Natural killer cell (primary cell): ENCODE data around the gene AP1S1. TPM values are rescaled to one million over a fixed set of nuclear protein-coding genes. Genes with fewer than 3 reads are reported as not detected.

Source experiments
- ATAC-seq, 3 donors: fragments of 150-1000 bp in 2 of 3; fragments of 200-7000 bp in 1 of 3; cut with Tn5 transposase; 1 replicate in 1 of 3; 2 replicates in 2 of 3; pipeline ENCODE4 v1.10.0; 2021; ENCODE audit warnings: mild to moderate bottlenecking in 2 of 3, moderate library complexity in 2 of 3
- DNase-seq, 2 donors: peaks; one replicate each; pipeline versions ENCODE4 v3.0.0 to v3.0.0-alpha.2; 2013 to 2021; ENCODE audit warnings: mixed read lengths in 1 of 2
- H3K27ac ChIP-seq: one replicate; pipeline ENCODE4 v1.5.1; 2013; ENCODE audit warnings: mild to moderate bottlenecking, low read length
- H3K27me3 ChIP-seq: one replicate; pipeline ENCODE4 v1.6.1; 2013; ENCODE audit warnings: low read length; ENCODE audit not compliant: control insufficient read depth, insufficient read depth
- H3K36me3 ChIP-seq: one replicate; pipeline ENCODE4 v1.6.1; 2013; ENCODE audit warnings: low read length; ENCODE audit not compliant: control insufficient read depth, insufficient read depth
- H3K4me1 ChIP-seq: one replicate; pipeline ENCODE4 v1.6.1; 2013; ENCODE audit warnings: low read length; ENCODE audit not compliant: control insufficient read depth, insufficient read depth
- H3K4me3 ChIP-seq: one replicate; pipeline ENCODE4 v1.5.1; 2013; ENCODE audit warnings: low read length
- H3K9me3 ChIP-seq: one replicate; pipeline ENCODE4 v1.6.1; 2013; ENCODE audit warnings: low read length; ENCODE audit not compliant: control insufficient read depth, insufficient read depth
- H3K27ac Mint-ChIP-seq, 2 donors: one replicate each; pipeline ENCODE4 v1.8.0; 2022; ENCODE audit warnings: mild to moderate bottlenecking in 2 of 2, mixed read lengths in 2 of 2, moderate library complexity in 1 of 2
- H3K27me3 Mint-ChIP-seq, 2 donors: one replicate each; pipeline ENCODE4 v1.8.0; 2022; ENCODE audit warnings: low read depth in 2 of 2, mixed read lengths in 2 of 2
- H3K36me3 Mint-ChIP-seq: one replicate; pipeline ENCODE4 v1.8.0; 2022; ENCODE audit warnings: mixed read lengths
- H3K4me1 Mint-ChIP-seq, 2 donors: one replicate each; pipeline ENCODE4 v1.8.0; 2022; ENCODE audit warnings: mixed read lengths in 2 of 2
- H3K4me3 Mint-ChIP-seq: one replicate; pipeline ENCODE4 v1.8.0; 2022; ENCODE audit warnings: mild to moderate bottlenecking, moderate library complexity, mixed read lengths
- H3K9me3 Mint-ChIP-seq, 2 donors: one replicate each; pipeline ENCODE4 v1.8.0; 2022; ENCODE audit warnings: mixed read lengths in 2 of 2
- WGBS: methylation state at CpG from one replicate; pipeline ENCODE4 v1.1.7; 2013; ENCODE audit warnings: missing lambda C conversion rate; ENCODE audit not compliant: insufficient coverage; 5-methylcytosine and 5-hydroxymethylcytosine counted together
- intact Hi-C: fragments of 100-400 bp; cut with micrococcal nuclease; formaldehyde crosslinking; loops from one replicate; pipeline ENCODE4 v1.14.2; 2022
- total RNA-seq, 4 donors: library from RNA; stranded (reverse); fragments of 120-200 nt in 1 of 4; gene quantifications; one replicate each; pipeline versions ENCODE4 v1.2.3 to v1.2.4, GENCODE V29; 2013 to 2022
- TF ChIP-seq, protein P1 (sequence below): fragments of 200-600 bp; IDR thresholded peaks from one replicate; pipeline ENCODE4 v1.8.0; 2022; ENCODE audit warnings: antibody characterized with exemption

The AP1S1 gene
- total RNA-seq, 3 donors from 2014 or later (not counting 1 experiment from before 2014, with no cell fraction given) = 4.3 to 7.0 (median 5.0) TPM

DNA sequence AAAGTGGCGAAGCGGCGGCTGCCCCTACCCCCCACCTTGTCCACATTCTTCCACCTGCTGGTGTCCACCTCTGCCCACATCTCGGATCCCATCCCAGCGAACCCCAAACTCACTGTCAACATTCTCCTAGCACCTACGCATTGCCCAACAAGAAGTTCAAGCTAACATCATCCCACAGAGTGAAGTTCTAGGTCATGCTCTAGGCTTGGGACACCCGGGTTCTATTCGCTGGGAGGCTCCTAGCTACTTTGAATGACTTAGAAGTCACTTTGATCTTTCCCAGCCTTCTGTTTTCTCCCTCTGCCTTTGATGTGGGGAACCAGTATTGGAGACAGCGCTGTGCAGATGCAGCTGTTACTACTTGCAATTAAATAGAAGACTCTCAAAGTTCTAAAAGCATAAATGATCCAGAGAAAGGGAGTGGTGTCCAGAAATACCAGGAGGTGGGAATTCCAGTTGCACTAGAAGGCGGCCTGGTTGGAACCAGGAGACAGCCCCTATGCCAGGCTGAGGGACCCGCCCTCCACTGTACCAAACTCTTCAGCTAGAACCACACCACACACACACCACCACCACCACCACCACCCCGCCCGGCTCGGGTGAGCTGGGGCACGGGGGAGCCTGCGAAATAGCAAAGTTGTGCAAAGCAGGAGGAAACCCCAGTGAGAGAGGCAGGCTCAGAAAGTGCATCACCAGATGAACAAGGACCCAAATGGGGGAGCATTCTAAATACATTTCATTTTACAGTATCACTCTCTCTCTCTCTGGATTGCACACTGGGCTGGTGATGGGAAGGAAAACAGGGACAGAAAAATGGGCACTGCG is 16.6 kb downstream of the AP1S1 start:
- TF ChIP-seq, protein P1, sequence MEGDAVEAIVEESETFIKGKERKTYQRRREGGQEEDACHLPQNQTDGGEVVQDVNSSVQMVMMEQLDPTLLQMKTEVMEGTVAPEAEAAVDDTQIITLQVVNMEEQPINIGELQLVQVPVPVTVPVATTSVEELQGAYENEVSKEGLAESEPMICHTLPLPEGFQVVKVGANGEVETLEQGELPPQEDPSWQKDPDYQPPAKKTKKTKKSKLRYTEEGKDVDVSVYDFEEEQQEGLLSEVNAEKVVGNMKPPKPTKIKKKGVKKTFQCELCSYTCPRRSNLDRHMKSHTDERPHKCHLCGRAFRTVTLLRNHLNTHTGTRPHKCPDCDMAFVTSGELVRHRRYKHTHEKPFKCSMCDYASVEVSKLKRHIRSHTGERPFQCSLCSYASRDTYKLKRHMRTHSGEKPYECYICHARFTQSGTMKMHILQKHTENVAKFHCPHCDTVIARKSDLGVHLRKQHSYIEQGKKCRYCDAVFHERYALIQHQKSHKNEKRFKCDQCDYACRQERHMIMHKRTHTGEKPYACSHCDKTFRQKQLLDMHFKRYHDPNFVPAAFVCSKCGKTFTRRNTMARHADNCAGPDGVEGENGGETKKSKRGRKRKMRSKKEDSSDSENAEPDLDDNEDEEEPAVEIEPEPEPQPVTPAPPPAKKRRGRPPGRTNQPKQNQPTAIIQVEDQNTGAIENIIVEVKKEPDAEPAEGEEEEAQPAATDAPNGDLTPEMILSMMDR = no peak
- ATAC-seq (no peak), DNase-seq (peak in 1 of 2 donors; percentile 44)
- intact Hi-C loops = no loop called here
- H3K27ac ChIP-seq = no peak overlapping the region
- H3K9me3 Mint-ChIP-seq = no peaks in the 10 kb centered on the region
- H3K27me3 ChIP-seq = peaks cover 82% of the 10 kb centered on the region
- WGBS = 7% methylated on average over 16 of the region's 17 CpGs
- peaks cover 36 to 66% of the 10 kb centered on the region in 2 donors for H3K4me1 Mint-ChIP-seq
- peaks cover 78 to 80% of the 10 kb centered on the region in 2 donors for H3K27me3 Mint-ChIP-seq
- peak overlapping the region in 1 of 2 donors; percentile 66 for H3K27ac Mint-ChIP-seq
- peak overlapping the region; percentile 17 for H3K4me3 Mint-ChIP-seq
- peaks cover 45% of the 10 kb centered on the region for H3K4me1 ChIP-seq
- no peak overlapping the region for H3K4me3 ChIP-seq
- H3K36me3 Mint-ChIP-seq = no peaks in the 10 kb centered on the region
- H3K36me3 ChIP-seq = no peaks in the 10 kb centered on the region
- peaks cover 6% of the 10 kb centered on the region for H3K9me3 ChIP-seq

- no peaks in the 10 kb centered on the region for H3K9me3 Mint-ChIP-seq
- H3K27ac Mint-ChIP-seq = peak overlapping the region in 1 of 2 donors; percentile 66
- 5% methylated on average over 11 of the region's 13 CpGs for WGBS
- H3K4me3 ChIP-seq = no peak overlapping the region
- no peaks in the 10 kb centered on the region for H3K36me3 ChIP-seq
- TF ChIP-seq, protein P1 = no peak
- H3K27ac ChIP-seq = no peak overlapping the region
- H3K4me1 ChIP-seq = peaks cover 40% of the 10 kb centered on the region
- H3K27me3 ChIP-seq = peaks cover 82% of the 10 kb centered on the region
- peaks cover 33 to 62% of the 10 kb centered on the region in 2 donors for H3K4me1 Mint-ChIP-seq
- intact Hi-C loops = no loop called here
- peaks cover 4% of the 10 kb centered on the region for H3K9me3 ChIP-seq
- peak overlapping the region; percentile 21 for H3K4me3 Mint-ChIP-seq
- peaks cover 78 to 79% of the 10 kb centered on the region in 2 donors for H3K27me3 Mint-ChIP-seq
- ATAC-seq (no peak), DNase-seq (peak in 1 of 2 donors; percentile 25)
- no peaks in the 10 kb centered on the region for H3K36me3 Mint-ChIP-seq
Observed at GRCh38 chr7:101171442-101171837, 17.2 kb downstream of the AP1S1 start.

DNA sequence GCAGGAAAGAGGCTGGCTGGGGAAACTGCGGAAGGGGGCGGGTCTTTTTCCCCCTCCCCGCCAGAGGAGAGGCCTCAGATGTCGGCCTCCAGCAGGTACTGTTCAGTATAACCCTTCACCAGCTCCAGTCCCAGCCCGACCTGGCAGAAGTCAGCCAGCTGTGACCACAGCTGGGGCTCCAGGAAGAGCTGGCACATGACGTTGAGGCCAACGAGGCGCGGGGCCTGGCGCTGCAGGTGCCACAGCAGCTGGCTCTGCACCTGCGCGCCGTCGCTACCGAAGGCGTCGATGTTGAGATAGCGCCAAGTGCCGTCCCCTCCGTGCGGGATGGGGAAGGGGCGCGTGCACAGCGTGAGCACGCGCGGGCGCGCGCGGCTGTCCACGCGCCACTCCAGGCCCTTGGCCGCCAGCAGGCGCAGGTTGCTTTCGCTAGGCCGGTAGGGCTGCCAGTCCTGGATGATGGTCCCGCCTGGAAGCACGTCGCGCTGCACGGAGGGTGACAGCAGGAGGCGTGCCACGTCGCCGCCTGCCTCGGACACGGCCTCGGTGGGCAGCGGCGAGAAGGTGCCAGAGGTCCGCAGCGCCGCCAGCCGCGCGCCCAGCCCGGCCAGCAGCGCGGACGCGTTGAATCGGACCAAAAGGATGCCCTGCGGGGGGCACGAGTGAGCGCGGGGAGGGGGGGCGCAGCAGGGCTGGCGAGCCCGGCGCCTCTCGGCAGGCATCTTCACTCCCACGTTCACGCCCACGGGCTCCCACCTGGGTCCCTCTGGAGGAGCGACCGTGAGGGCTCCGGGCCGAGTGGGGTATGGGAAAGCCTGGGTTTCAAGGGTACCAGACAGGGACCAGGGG is 18.0 kb downstream of the AP1S1 start:
- intact Hi-C loops = no loop called here

More for the DNA sequence above, 18.0 kb downstream of the AP1S1 start:
- no peak for ATAC-seq
- H3K36me3 Mint-ChIP-seq = no peaks in the 10 kb centered on the region
- Histone ChIP-seq H3K4me3 (no peak overlapping the region), H3K4me1 (peaks cover 40% of the 10 kb centered on the region), H3K9me3 (peaks cover 4% of the 10 kb centered on the region), H3K36me3 (no peaks in the 10 kb centered on the region), H3K27me3 (peaks cover 78% of the 10 kb centered on the region), H3K27ac (no peak overlapping the region)
- H3K4me1 Mint-ChIP-seq = peaks cover 33 to 57% of the 10 kb centered on the region in 2 donors
- no peaks in the 10 kb centered on the region for H3K9me3 Mint-ChIP-seq
- peak in 1 of 2 donors; percentile 52 for DNase-seq
- TF ChIP-seq, protein P1 = no peak
- peak overlapping the region; percentile 42 for H3K4me3 Mint-ChIP-seq
- peaks cover 81 to 82% of the 10 kb centered on the region in 2 donors for H3K27me3 Mint-ChIP-seq
- no peak overlapping the region for H3K27ac Mint-ChIP-seq
- 5% methylated on average over 79 of the region's 79 CpGs for WGBS
